22Rv1 (cell line): Measurements from ENCODE around the gene NID1.

Experiments
- CTCF ChIP-seq: fragments of 450-650 bp; IDR thresholded peaks from 2 replicates; pipeline ENCODE4 v1.5.1; 2017; ENCODE audit warnings: mild to moderate bottlenecking
- ZFX ChIP-seq: fragments of 450-650 bp; IDR thresholded peaks from 2 replicates; pipeline ENCODE4 v1.6.1; 2017; ENCODE audit warnings: antibody characterized with exemption, borderline replicate concordance

GRCh38 chr1:235995511-235995910 lies 69.4 kb downstream of the NID1 start:
- TF ChIP-seq CTCF (no peak), ZFX (no peak)
